T-helper 1 cell treated with Interleukin-12 subunit alpha and Interleukin-12 subunit beta and Interleukin-4 antibody, amounts not matched to agents 30 μg/mL and 1 μg/mL, for 36 hours (primary cell): ENCODE results near the gene BACH2.
"Not testable (repeated sequence)": the region's sequence is repeated elsewhere in the genome, so short reads cannot be mapped to it uniquely, and the experiment has no call there.

Source experiments
- H3K27ac Mint-ChIP-seq: one replicate; pipeline ENCODE4 v1.8.0; 2021; ENCODE audit warnings: mild to moderate bottlenecking, mixed read lengths
- H3K27me3 Mint-ChIP-seq: one replicate; pipeline ENCODE4 v1.8.0; 2021; ENCODE audit warnings: low read depth, mixed read lengths
- H3K36me3 Mint-ChIP-seq: one replicate; pipeline ENCODE4 v1.8.0; 2021; ENCODE audit warnings: low read depth, mixed read lengths
- H3K4me1 Mint-ChIP-seq: one replicate; pipeline ENCODE4 v1.8.0; 2021; ENCODE audit warnings: low read depth, mixed read lengths
- H3K4me3 Mint-ChIP-seq: one replicate; pipeline ENCODE4 v1.8.0; 2021; ENCODE audit warnings: mild to moderate bottlenecking, moderate library complexity, mixed read lengths
- H3K9me3 Mint-ChIP-seq: one replicate; pipeline ENCODE4 v1.8.0; 2021; ENCODE audit warnings: mixed read lengths

Gene BACH2

GRCh38 chr6:90175627-90176538 lies 120.8 kb downstream of the BACH2 start:
- Mint-ChIP-seq H3K36me3 (peaks cover 7% of the 10 kb centered on the region), H3K4me3 (peak overlapping the region; percentile 2), H3K27me3 (no peaks in the 10 kb centered on the region), H3K4me1 (peaks cover 44% of the 10 kb centered on the region), H3K9me3 (peaks cover 3% of the 10 kb centered on the region), H3K27ac (peak overlapping the region; percentile 2)

GRCh38 chr6:90173262-90173925 lies 123.2 kb downstream of the BACH2 start:
- H3K27ac Mint-ChIP-seq = no peak overlapping the region
- H3K27me3 Mint-ChIP-seq = no peaks in the 10 kb centered on the region
- H3K4me3 Mint-ChIP-seq = no peak overlapping the region
- H3K9me3 Mint-ChIP-seq = no peaks in the 10 kb centered on the region
- H3K4me1 Mint-ChIP-seq = peaks cover 43% of the 10 kb centered on the region
- H3K36me3 Mint-ChIP-seq = peaks cover 4% of the 10 kb centered on the region

DNA sequence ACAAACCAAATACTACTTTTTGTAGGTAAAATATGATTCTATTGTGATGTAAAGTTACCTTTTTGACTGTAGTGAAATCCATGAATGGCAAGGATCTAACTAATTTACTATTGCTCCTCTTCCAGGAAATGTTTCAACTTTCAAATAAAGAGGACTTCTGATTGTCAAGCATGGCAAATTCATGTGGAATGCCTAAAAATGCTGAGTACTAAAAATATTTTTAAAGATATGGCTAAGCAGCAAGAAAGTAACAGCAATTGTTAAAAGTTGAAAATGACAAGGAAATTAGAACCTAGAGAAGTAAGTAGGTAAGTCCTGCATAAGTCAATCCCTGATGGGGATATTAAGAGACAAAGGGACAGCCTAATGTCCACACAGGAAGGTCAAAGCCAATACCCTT lies 126.0 kb downstream of the BACH2 start:
- Mint-ChIP-seq H3K4me3 (no peak overlapping the region), H3K27ac (no peak overlapping the region), H3K9me3 (no peaks in the 10 kb centered on the region), H3K4me1 (peaks cover 16% of the 10 kb centered on the region), H3K36me3 (peaks cover 3% of the 10 kb centered on the region), H3K27me3 (no peaks in the 10 kb centered on the region)

- peaks cover 14% of the 10 kb centered on the region for H3K4me1 Mint-ChIP-seq
- H3K9me3 Mint-ChIP-seq = no peaks in the 10 kb centered on the region
- peaks cover 5% of the 10 kb centered on the region for H3K36me3 Mint-ChIP-seq
- H3K27ac Mint-ChIP-seq = no peak overlapping the region
- H3K4me3 Mint-ChIP-seq = no peak overlapping the region
- H3K27me3 Mint-ChIP-seq = no peaks in the 10 kb centered on the region
Measured at GRCh38 chr6:90169374-90169773, 127.3 kb downstream of the BACH2 start.

DNA sequence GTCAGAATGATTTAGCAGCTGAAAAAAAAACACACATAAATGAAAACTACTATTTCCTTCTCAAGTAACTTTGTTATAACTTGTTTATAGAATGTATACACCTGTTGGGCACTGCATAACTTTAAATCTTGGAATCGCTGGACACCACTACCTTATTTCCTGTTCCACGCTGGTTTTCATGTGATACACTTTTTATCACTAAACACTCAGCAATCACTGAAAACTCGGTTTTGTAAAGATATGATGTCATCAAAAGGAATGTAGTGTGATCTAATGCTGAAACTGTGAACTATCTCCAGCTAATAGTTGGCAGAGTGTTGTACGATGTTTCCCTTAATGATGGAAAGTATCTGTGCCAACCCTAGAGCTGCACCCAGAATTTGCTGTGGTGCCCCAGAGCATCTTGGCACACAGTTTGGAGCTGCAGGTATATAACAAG lies 127.9 kb downstream of the BACH2 start:
- Mint-ChIP-seq H3K27ac (no peak overlapping the region), H3K36me3 (peaks cover 5% of the 10 kb centered on the region), H3K27me3 (no peaks in the 10 kb centered on the region), H3K4me1 (peaks cover 13% of the 10 kb centered on the region), H3K4me3 (no peak overlapping the region), H3K9me3 (no peaks in the 10 kb centered on the region)

DNA sequence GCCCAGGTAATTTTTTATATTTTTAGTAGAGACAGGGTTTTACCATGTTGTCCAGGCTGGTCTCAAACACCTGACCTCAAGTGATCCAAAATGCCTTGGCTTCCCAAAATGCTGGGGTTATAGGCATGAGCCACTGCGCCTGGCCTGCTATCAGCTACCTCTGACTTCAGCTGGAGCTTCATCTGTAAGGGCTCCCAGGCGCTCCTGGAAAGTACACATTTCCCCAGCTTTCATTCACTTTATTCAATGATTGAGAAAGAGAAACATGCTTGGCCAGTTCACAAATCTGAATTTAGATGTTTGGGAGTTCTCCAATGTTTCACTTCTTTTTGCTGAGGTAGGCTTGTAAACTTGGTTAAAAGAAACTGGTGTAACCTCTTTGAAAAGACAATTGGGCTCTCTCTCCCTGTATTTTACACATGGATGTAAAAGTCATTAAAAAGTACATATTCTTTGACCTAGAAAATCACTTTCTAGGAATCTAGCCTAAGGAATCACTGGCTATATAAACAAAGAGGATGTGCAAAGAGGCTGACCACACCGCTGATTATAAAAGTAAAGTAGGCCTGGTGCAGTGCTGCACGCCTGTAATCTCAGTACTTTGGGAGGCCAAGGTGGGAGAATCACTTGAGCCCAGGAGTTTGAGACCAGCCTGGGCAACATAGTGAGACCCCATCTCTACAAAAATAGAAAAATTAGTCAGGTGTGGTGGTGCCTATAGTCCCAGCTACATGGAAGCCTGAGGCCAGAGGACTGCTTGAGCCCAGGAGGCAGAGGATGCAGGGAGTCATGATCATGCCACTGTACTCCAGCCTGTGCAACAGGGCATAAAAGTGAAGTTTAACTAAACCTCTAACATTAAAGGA lies 128.9 kb downstream of the BACH2 start:
- Mint-ChIP-seq H3K36me3 (peaks cover 5% of the 10 kb centered on the region), H3K27ac (no peak overlapping the region), H3K27me3 (no peaks in the 10 kb centered on the region), H3K4me3 (no peak overlapping the region), H3K9me3 (no peaks in the 10 kb centered on the region), H3K4me1 (peaks cover 11% of the 10 kb centered on the region)

DNA sequence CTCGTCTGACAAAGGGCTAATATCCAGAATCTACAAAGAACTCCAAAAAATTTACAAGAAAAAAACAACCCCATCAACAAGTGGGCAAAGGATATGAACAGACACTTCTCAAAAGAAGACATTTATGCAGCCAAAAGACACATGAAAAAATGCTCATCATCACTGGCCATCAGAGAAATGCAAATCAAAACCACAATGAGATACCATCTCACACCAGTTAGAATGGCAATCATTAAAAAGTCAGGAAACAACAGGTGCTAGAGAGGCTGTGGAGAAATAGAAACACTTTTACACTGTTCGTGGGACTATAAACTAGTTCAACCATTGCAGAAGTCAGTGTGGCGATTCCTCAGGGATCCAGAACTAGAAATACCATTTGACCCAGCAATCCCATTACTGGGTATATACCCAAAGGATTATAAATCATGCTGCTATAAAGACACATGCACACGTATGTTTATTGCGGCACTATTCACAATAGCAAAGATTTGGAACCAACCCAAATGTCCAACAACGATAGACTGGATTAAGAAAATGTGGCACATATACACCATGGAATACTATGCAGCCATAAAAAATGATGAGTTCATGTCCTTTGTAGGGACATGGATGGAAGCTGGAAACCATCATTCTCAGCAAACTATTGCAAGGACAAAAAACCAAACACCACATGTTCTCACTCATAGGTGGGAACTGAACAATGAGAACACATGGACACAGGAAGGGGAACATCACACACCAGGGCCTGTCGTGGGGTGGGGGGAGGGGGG lies 130.3 kb downstream of the BACH2 start:
- H3K4me1 Mint-ChIP-seq = peaks cover 11% of the 10 kb centered on the region
- not testable (repeated sequence) for H3K9me3 Mint-ChIP-seq, H3K27ac Mint-ChIP-seq, H3K27me3 Mint-ChIP-seq, H3K36me3 Mint-ChIP-seq, H3K4me3 Mint-ChIP-seq

DNA sequence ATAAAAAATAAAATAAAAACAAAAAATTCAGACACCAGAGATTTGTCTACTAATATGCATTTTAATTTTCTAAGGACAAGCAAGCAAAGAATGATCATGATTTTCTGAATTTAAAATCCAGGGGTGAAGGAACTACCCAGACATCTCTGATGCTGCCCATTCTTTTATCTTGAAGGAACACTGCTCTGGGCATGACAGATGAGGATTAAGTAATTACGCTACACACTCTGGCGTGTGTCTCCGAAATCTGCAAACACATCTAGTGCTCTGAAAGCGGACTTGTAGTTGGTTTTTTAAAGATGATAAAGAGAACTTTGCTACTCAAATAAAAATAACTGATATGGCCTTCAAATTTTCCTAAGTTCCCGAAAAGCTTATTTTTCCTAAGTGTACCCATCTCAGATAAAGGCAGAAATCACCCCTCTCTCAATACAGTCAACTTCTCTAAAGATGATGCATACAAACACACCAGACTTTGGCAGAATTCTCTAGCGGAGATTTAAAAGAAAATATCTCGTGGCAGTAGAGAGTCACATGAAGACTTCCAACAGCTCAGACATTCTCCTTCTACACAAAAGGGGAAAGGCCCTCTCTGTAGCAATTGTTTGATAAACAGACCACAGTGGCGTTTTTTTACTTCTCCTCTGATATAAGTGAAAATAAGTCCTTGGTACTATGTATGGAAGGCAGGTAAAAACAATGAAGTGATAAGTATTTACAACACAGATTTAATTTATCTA lies 133.8 kb downstream of the BACH2 start:
- peaks cover 4% of the 10 kb centered on the region for H3K36me3 Mint-ChIP-seq
- no peaks in the 10 kb centered on the region for H3K9me3 Mint-ChIP-seq
- H3K27ac Mint-ChIP-seq = no peak overlapping the region
- no peak overlapping the region for H3K4me3 Mint-ChIP-seq
- H3K27me3 Mint-ChIP-seq = no peaks in the 10 kb centered on the region
- H3K4me1 Mint-ChIP-seq = peaks cover 16% of the 10 kb centered on the region

DNA sequence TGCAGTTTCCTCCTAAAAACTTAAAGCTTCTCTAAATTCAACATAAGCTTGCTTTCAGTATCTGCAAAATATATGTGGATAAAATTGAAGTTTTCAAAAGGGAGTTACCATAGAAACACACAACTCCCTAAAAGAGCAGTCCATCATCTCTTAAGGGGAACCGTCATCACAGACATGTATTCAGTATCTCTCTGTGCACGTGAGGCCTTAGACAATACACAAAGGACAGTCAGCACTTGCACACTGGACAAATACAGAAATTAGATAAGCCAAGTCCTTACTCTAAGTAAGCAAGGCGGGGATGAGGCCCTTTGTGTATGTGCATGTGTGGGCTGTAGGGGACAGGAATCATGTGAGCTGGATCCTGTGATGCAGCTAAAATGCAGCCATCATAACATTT lies 136.6 kb downstream of the BACH2 start:
- no peaks in the 10 kb centered on the region for H3K27me3 Mint-ChIP-seq
- no peak overlapping the region for H3K4me3 Mint-ChIP-seq
- H3K4me1 Mint-ChIP-seq = peaks cover 32% of the 10 kb centered on the region
- H3K36me3 Mint-ChIP-seq = peaks cover 2% of the 10 kb centered on the region
- H3K27ac Mint-ChIP-seq = no peak overlapping the region
- H3K9me3 Mint-ChIP-seq = no peaks in the 10 kb centered on the region

DNA sequence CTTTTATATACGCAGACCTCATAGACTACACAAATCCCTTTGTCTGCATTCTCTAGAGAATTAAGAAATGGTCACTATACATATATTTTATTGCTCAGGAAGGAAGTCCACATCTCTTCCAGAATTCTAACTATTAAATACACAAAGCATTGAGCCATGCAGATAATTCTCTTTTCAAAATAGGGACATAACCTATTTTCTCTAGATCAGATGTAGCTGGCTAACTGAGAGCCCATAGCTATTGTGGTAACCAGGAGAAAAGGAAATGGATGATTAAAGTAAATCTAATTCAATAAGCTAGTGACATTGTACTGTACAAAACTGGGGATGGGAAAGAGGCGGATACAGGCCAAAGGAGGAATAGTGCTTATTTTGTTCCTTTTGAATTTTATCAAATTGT lies 137.2 kb downstream of the BACH2 start:
- H3K4me3 Mint-ChIP-seq = no peak overlapping the region
- H3K27me3 Mint-ChIP-seq = no peaks in the 10 kb centered on the region
- H3K4me1 Mint-ChIP-seq = peaks cover 32% of the 10 kb centered on the region
- H3K36me3 Mint-ChIP-seq = peaks cover 2% of the 10 kb centered on the region
- H3K9me3 Mint-ChIP-seq = no peaks in the 10 kb centered on the region
- no peak overlapping the region for H3K27ac Mint-ChIP-seq

DNA sequence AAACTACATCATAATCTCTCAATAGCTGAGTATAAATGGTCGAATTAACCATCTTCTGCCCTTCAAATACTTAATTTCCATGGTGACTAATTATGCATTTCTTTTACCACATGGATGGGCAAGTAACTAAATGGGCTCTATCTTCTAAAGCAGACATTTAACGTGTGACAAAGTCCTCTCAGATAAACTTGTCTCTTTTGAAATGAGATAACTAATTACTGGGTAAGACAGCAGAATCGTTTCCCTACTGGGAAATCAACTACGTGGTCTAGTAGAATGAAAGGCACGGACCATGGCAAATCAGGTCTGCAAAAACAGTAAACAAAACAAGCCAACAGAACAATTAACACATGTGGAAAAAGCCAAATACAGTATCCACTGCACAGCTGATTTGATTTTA lies 137.7 kb downstream of the BACH2 start:
- Mint-ChIP-seq H3K9me3 (no peaks in the 10 kb centered on the region), H3K36me3 (peaks cover 2% of the 10 kb centered on the region), H3K4me1 (peaks cover 35% of the 10 kb centered on the region), H3K27ac (no peak overlapping the region), H3K4me3 (no peak overlapping the region), H3K27me3 (no peaks in the 10 kb centered on the region)

DNA sequence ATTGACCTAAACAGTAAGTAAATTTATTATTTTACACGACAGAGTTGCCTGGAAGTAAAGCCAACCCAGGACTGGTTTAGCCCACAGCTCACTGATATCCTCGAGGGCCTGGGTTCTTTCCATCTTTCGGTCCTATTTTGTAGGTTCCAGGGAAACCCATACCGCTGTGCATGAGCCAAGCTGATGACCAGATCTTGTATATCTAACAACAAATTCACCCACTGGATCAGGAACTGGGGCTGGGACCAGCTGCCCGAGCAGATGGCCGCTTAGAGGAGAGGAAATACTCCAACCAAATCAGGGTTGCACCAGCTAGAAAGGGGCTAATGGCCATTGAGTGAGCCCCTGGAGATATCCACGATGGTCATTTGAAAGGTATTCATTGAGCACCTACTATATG lies 139.2 kb downstream of the BACH2 start:
- H3K9me3 Mint-ChIP-seq = no peaks in the 10 kb centered on the region
- H3K4me1 Mint-ChIP-seq = peaks cover 34% of the 10 kb centered on the region
- H3K4me3 Mint-ChIP-seq = no peak overlapping the region
- peaks cover 2% of the 10 kb centered on the region for H3K27me3 Mint-ChIP-seq
- peaks cover 2% of the 10 kb centered on the region for H3K36me3 Mint-ChIP-seq
- H3K27ac Mint-ChIP-seq = peak overlapping the region; percentile 24

- H3K4me1 Mint-ChIP-seq = peaks cover 34% of the 10 kb centered on the region
- no peaks in the 10 kb centered on the region for H3K9me3 Mint-ChIP-seq
- H3K4me3 Mint-ChIP-seq = peak overlapping the region; percentile 15
- H3K27ac Mint-ChIP-seq = peak overlapping the region; percentile 60
- H3K27me3 Mint-ChIP-seq = peaks cover 2% of the 10 kb centered on the region
- peaks cover 2% of the 10 kb centered on the region for H3K36me3 Mint-ChIP-seq
Measured at GRCh38 chr6:90156861-90157260, 139.8 kb downstream of the BACH2 start.
